ENCODE data around the gene GRB10.

Gene GRB10

DNA sequence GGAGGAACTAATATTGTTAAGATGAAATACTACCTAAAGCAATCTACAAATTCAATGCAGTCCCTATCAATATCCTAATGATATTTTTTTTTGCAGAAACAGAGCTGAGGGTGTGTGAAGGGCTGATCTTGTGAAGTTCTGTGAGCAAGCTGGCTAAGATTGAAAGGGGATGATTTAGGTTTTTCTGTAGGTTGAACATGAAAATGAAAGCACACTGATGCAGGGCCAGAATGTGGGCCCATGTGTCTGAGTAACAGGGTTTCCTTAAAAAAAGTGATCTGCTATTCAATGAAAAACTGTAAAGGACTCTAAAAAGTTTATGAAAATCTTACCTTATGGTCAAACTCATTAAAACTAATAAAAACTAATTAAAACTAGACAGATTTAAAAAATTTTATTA lies 47.4 kb downstream of the GRB10 start:
- no peak overlapping the region for H3K9ac ChIP-seq (ENCODE audit: low read depth, low read length)
- no peak overlapping the region for H3K4me3 ChIP-seq (ENCODE audit: low read length)
- peaks cover 5% of the 10 kb centered on the region for H3K36me3 ChIP-seq (ENCODE audit: insufficient read depth, low read length)
- no peak overlapping the region for H3K4me2 ChIP-seq (ENCODE audit: low read length)
- H3K4me1 ChIP-seq (ENCODE audit: control insufficient read depth, insufficient read depth, low read length), result peaks cover 12% of the 10 kb centered on the region
- no peaks in the 10 kb centered on the region for H3K9me3 ChIP-seq (replicated peaks; ENCODE audit: low read length)
- no peaks in the 10 kb centered on the region for H3K27me3 ChIP-seq (ENCODE audit: control insufficient read depth, insufficient read depth, low read length)

- H3K4me2 ChIP-seq (ENCODE audit: low read length), result no peak overlapping the region
- no peaks in the 10 kb centered on the region for H3K9me3 ChIP-seq (replicated peaks; ENCODE audit: low read length)
- no peaks in the 10 kb centered on the region for H3K27me3 ChIP-seq (ENCODE audit: control insufficient read depth, insufficient read depth, low read length)
- H3K36me3 ChIP-seq (ENCODE audit: insufficient read depth, low read length), result peaks cover 5% of the 10 kb centered on the region
- no peak overlapping the region for H3K4me3 ChIP-seq (ENCODE audit: low read length)
- no peak overlapping the region for H3K9ac ChIP-seq (ENCODE audit: low read depth, low read length)
- peaks cover 23% of the 10 kb centered on the region for H3K4me1 ChIP-seq (ENCODE audit: control insufficient read depth, insufficient read depth, low read length)
Measured at GRCh38 chr7:50734246-50734645, 48.5 kb downstream of the GRB10 start.

GRCh38 chr7:50733552-50733951 lies 49.1 kb downstream of the GRB10 start:
- Histone ChIP-seq H3K4me1 (ENCODE audit: control insufficient read depth, insufficient read depth, low read length) (peaks cover 28% of the 10 kb centered on the region), H3K9ac (ENCODE audit: low read depth, low read length) (no peak overlapping the region), H3K36me3 (ENCODE audit: insufficient read depth, low read length) (peaks cover 5% of the 10 kb centered on the region), H3K27me3 (ENCODE audit: control insufficient read depth, insufficient read depth, low read length) (no peaks in the 10 kb centered on the region), H3K9me3 (replicated peaks; ENCODE audit: low read length) (no peaks in the 10 kb centered on the region), H3K4me2 (ENCODE audit: low read length) (no peak overlapping the region), H3K4me3 (ENCODE audit: low read length) (no peak overlapping the region)

GRCh38 chr7:50731703-50732582 lies 50.8 kb downstream of the GRB10 start:
- no peaks in the 10 kb centered on the region for H3K9me3 ChIP-seq (replicated peaks; ENCODE audit: low read length)
- no peaks in the 10 kb centered on the region for H3K27me3 ChIP-seq (ENCODE audit: control insufficient read depth, insufficient read depth, low read length)
- H3K4me2 ChIP-seq (ENCODE audit: low read length), result no peak overlapping the region
- H3K4me3 ChIP-seq (ENCODE audit: low read length), result no peak overlapping the region
- H3K9ac ChIP-seq (ENCODE audit: low read depth, low read length), result no peak overlapping the region
- peaks cover 33% of the 10 kb centered on the region for H3K4me1 ChIP-seq (ENCODE audit: control insufficient read depth, insufficient read depth, low read length)
- H3K36me3 ChIP-seq (ENCODE audit: insufficient read depth, low read length), result peaks cover 5% of the 10 kb centered on the region

- H3K36me3 ChIP-seq (ENCODE audit: insufficient read depth, low read length), result peaks cover 5% of the 10 kb centered on the region
- H3K27me3 ChIP-seq (ENCODE audit: control insufficient read depth, insufficient read depth, low read length), result no peaks in the 10 kb centered on the region
- H3K9me3 ChIP-seq (replicated peaks; ENCODE audit: low read length), result no peaks in the 10 kb centered on the region
- H3K4me2 ChIP-seq (ENCODE audit: low read length), result peak overlapping the region; percentile 63
- peaks cover 33% of the 10 kb centered on the region for H3K4me1 ChIP-seq (ENCODE audit: control insufficient read depth, insufficient read depth, low read length)
- no peak overlapping the region for H3K9ac ChIP-seq (ENCODE audit: low read depth, low read length)
- no peak overlapping the region for H3K4me3 ChIP-seq (ENCODE audit: low read length)
Measured at GRCh38 chr7:50730446-50731400, 52.0 kb downstream of the GRB10 start.

DNA sequence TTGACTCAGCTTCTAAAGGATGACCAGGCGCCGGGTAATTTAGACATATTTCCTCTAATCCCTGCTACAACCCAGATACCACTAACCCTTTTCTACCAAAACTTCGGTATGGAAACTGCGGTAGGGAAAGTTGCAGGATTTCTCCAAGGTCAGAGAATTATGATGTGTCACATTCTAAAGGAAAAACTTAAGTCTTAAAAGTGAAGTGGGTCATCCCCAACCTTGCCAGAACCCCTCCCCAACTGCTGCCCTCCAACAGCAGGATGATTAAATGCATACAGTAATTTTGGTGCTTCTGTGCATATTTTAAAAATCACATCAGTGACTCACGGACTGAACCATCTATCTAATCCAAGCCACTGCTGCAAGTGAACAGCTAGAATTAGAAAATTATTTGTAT lies 52.7 kb downstream of the GRB10 start:
- Histone ChIP-seq H3K4me1 (ENCODE audit: control insufficient read depth, insufficient read depth, low read length) (peaks cover 33% of the 10 kb centered on the region), H3K9ac (ENCODE audit: low read depth, low read length) (no peak overlapping the region), H3K9me3 (replicated peaks; ENCODE audit: low read length) (no peaks in the 10 kb centered on the region)

GRCh38 chr7:50728184-50728583 lies 54.5 kb downstream of the GRB10 start:
- Histone ChIP-seq H3K36me3 (ENCODE audit: insufficient read depth, low read length) (peaks cover 5% of the 10 kb centered on the region), H3K9ac (ENCODE audit: low read depth, low read length) (no peak overlapping the region), H3K4me1 (ENCODE audit: control insufficient read depth, insufficient read depth, low read length) (peaks cover 27% of the 10 kb centered on the region), H3K9me3 (replicated peaks; ENCODE audit: low read length) (no peaks in the 10 kb centered on the region), H3K27me3 (ENCODE audit: control insufficient read depth, insufficient read depth, low read length) (no peaks in the 10 kb centered on the region), H3K4me3 (ENCODE audit: low read length) (no peak overlapping the region), H3K4me2 (ENCODE audit: low read length) (no peak overlapping the region)

More for the DNA sequence above, 52.7 kb downstream of the GRB10 start:
- Histone ChIP-seq H3K36me3 (ENCODE audit: insufficient read depth, low read length) (peaks cover 5% of the 10 kb centered on the region), H3K4me2 (ENCODE audit: low read length) (peak overlapping the region; percentile 63), H3K4me3 (ENCODE audit: low read length) (no peak overlapping the region), H3K27me3 (ENCODE audit: control insufficient read depth, insufficient read depth, low read length) (no peaks in the 10 kb centered on the region)

DNA sequence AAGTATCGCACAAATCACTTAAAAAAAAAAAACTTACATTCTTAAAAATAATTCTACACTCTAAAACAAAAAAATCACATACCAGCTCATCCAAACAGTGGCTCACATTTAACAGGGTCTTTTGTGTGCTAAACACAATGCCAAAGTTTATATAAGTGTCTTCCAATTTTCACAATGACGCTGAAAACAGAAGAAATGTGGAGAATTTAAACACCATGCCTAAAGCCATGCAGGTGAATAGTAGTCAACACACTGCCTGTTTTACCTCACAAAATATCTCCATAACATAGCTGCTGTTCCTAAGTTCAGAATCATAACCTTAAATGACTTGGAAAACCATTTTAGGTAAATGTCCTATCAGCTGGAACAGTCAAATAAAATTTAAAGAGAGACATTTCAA lies 55.0 kb downstream of the GRB10 start:
- Histone ChIP-seq H3K4me3 (ENCODE audit: low read length) (no peak overlapping the region), H3K4me1 (ENCODE audit: control insufficient read depth, insufficient read depth, low read length) (peaks cover 27% of the 10 kb centered on the region), H3K27me3 (ENCODE audit: control insufficient read depth, insufficient read depth, low read length) (no peaks in the 10 kb centered on the region), H3K4me2 (ENCODE audit: low read length) (no peak overlapping the region), H3K9ac (ENCODE audit: low read depth, low read length) (no peak overlapping the region), H3K9me3 (replicated peaks; ENCODE audit: low read length) (no peaks in the 10 kb centered on the region), H3K36me3 (ENCODE audit: insufficient read depth, low read length) (peaks cover 5% of the 10 kb centered on the region)

DNA sequence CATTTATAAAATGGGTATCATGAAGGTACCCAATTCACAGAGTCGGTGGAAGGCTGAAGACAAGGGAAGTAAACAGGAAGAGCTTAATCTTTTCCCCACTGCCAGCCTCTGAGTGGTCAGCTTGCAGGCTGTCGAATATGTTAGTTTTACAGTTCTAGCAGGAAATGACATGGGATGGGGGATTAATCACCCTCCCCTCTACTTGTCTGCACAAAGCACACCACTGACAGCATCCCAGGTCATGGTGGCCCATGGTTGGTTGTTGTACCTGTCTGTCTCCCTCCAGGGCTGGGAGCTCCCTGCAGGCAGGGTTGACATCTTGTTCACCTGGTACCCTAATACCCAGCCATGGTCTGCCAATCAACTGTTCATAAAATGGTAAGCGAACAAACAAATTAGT lies 55.6 kb downstream of the GRB10 start:
- H3K9me3 ChIP-seq (replicated peaks; ENCODE audit: low read length), result no peaks in the 10 kb centered on the region
- H3K4me1 ChIP-seq (ENCODE audit: control insufficient read depth, insufficient read depth, low read length), result peaks cover 27% of the 10 kb centered on the region
- H3K27me3 ChIP-seq (ENCODE audit: control insufficient read depth, insufficient read depth, low read length), result no peaks in the 10 kb centered on the region
- no peak overlapping the region for H3K9ac ChIP-seq (ENCODE audit: low read depth, low read length)
- H3K36me3 ChIP-seq (ENCODE audit: insufficient read depth, low read length), result peaks cover 5% of the 10 kb centered on the region
- H3K4me3 ChIP-seq (ENCODE audit: low read length), result no peak overlapping the region
- no peak overlapping the region for H3K4me2 ChIP-seq (ENCODE audit: low read length)

GRCh38 chr7:50725774-50726173 lies 56.9 kb downstream of the GRB10 start:
- Histone ChIP-seq H3K4me2 (ENCODE audit: low read length) (no peak overlapping the region), H3K4me3 (ENCODE audit: low read length) (no peak overlapping the region), H3K4me1 (ENCODE audit: control insufficient read depth, insufficient read depth, low read length) (peaks cover 31% of the 10 kb centered on the region), H3K27me3 (ENCODE audit: control insufficient read depth, insufficient read depth, low read length) (no peaks in the 10 kb centered on the region), H3K9me3 (replicated peaks; ENCODE audit: low read length) (no peaks in the 10 kb centered on the region), H3K36me3 (ENCODE audit: insufficient read depth, low read length) (no peaks in the 10 kb centered on the region), H3K9ac (ENCODE audit: low read depth, low read length) (no peak overlapping the region)

Data from skeletal muscle satellite cell (primary cell).